GM12878 (cell line): ENCODE results near the gene SIN3B. TPM values are rescaled to one million over a fixed set of nuclear protein-coding genes. Genes with fewer than 3 reads are reported as not detected.

Experiments used
- ATAC-seq: fragments of 200-7000 bp; cut with Tn5 transposase; 3 replicates; pipeline ENCODE4 v1.9.1; 2020; ENCODE audit warnings: mild to moderate bottlenecking, moderate library complexity
- BruUV-seq: library from RNA; stranded (reverse); fragments of 400-500 nt; replicated peaks from 2 replicates; lab custom pipeline; 2021; lab: Mats Ljungman, UMichigan
- CTCF ChIA-PET: fragments of 300-600 bp; sonication (Branson Sonifier 250); formaldehyde crosslinking; extraction: SDS; loops from one replicate; lab custom pipeline; 2021; ENCODE audit warnings: inconsistent platforms; lab: Yijun Ruan, JAX
- POLR2A ChIA-PET: fragments of 350-600 bp; formaldehyde crosslinking; extraction: SDS; loops from one replicate; lab custom pipeline; 2021; ENCODE audit warnings: inconsistent platforms; lab: Charles Lee
- RAD21 ChIA-PET: fragments of 300-600 bp; sonication (Branson Sonifier 250); formaldehyde crosslinking; loops from one replicate; lab custom pipeline; 2023; ENCODE audit warnings: antibody characterized with exemption; ENCODE audit not compliant: unreplicated experiment; lab: Charles Lee
- SMC1A ChIA-PET: fragments of 300-600 bp; sonication (Branson Sonifier 250); formaldehyde crosslinking; loops from one replicate; lab custom pipeline; 2023; ENCODE audit not compliant: unreplicated experiment, uncharacterized antibody; lab: Charles Lee
- DNase-seq: peaks from one replicate; pipeline ENCODE4 v3.0.0-alpha.2; 2011; ENCODE audit warnings: low read depth, low spot score
- FAIRE-seq: peaks from 3 replicates; lab custom pipeline; 2011; peaks lifted over from hg19 to GRCh38; lab: Jason Lieb, UNC
- H2AFZ ChIP-seq: 2 replicates; pipeline ENCODE4 v1.6.0; 2011; ENCODE audit warnings: low read depth, low read length, control low read depth; ENCODE audit not compliant: control insufficient read depth
- H3K27ac ChIP-seq: 2 replicates; pipeline ENCODE4 v1.5.1; 2011; ENCODE audit warnings: control low read depth; ENCODE audit not compliant: control insufficient read depth, insufficient read depth
- H3K27me3 ChIP-seq, 2 experiments: replicated peaks in 1 of 2; 2 replicates each; pipeline versions ENCODE4 v1.6.0 to v1.6.1; 2011; ENCODE audit warnings: low read length in 1 of 2; ENCODE audit not compliant: control insufficient read depth in 2 of 2, insufficient read depth in 2 of 2
- H3K36me3 ChIP-seq, 2 experiments: 2 replicates each; pipeline ENCODE4 v1.5.1; 2011; ENCODE audit warnings: low read length in 1 of 2; ENCODE audit not compliant: control insufficient read depth in 2 of 2, insufficient read depth in 2 of 2
- H3K4me1 ChIP-seq: 2 replicates; pipeline ENCODE4 v1.6.1; 2011; ENCODE audit warnings: mild to moderate bottlenecking, low read length, moderate library complexity, mixed read lengths; ENCODE audit not compliant: control insufficient read depth, insufficient read depth
- H3K4me2 ChIP-seq: 2 replicates; pipeline ENCODE4 v1.6.0; 2011; ENCODE audit warnings: control low read depth; ENCODE audit not compliant: control insufficient read depth, insufficient read depth
- H3K4me3 ChIP-seq: fragments of 200-600 bp; sonication (generic); 2 replicates; pipeline ENCODE4 v1.5.1; 2016
- H3K79me2 ChIP-seq: 2 replicates; pipeline ENCODE4 v1.6.0; 2011; ENCODE audit warnings: low read length; ENCODE audit not compliant: control insufficient read depth, insufficient read depth
- H3K9ac ChIP-seq: 2 replicates; pipeline ENCODE4 v1.8.0; 2011; ENCODE audit warnings: low read length, control low read depth, mixed read lengths; ENCODE audit not compliant: control insufficient read depth, insufficient read depth
- H3K9me3 ChIP-seq: replicated peaks from 3 replicates; pipeline ENCODE4 v1.5.1; 2011; ENCODE audit warnings: mild to moderate bottlenecking, low read length; ENCODE audit not compliant: control insufficient read depth, insufficient read depth
- H4K20me1 ChIP-seq: 2 replicates; pipeline ENCODE4 v1.6.0; 2011; ENCODE audit not compliant: control insufficient read depth, insufficient read depth
- DPF2 ChIP-seq: fragments of 450-650 bp; IDR thresholded peaks from 2 replicates; pipeline ENCODE4 v1.6.1; 2017; ENCODE audit warnings: mild to moderate bottlenecking
- POLR2AphosphoS5 ChIP-seq: IDR thresholded peaks from 2 replicates; pipeline ENCODE4 v1.6.1; 2011; ENCODE audit warnings: mild to moderate bottlenecking, low read length, inconsistent platforms
- RAD21 ChIP-seq: IDR thresholded peaks from 2 replicates; pipeline ENCODE4 v1.6.1; 2011; ENCODE audit warnings: mild to moderate bottlenecking, low read depth, low read length, moderate library complexity; ENCODE audit not compliant: insufficient read depth
- RUNX3 ChIP-seq: IDR thresholded peaks from 2 replicates; pipeline ENCODE4 v1.6.1; 2012; ENCODE audit warnings: low read length, inconsistent platforms
- SMC3 ChIP-seq: IDR thresholded peaks from 2 replicates; pipeline ENCODE4 v1.6.1; 2011; ENCODE audit warnings: low read length, improper control_type of control experiment, borderline replicate concordance
- SP1 ChIP-seq: IDR thresholded peaks from one replicate; pipeline ENCODE4 v1.6.1; 2011; ENCODE audit warnings: low read depth, low read length
- YY1 ChIP-seq: IDR thresholded peaks from 2 replicates; pipeline ENCODE4 v1.6.1; 2011; ENCODE audit warnings: low read depth, mild to moderate bottlenecking, low read length
- ZNF384 ChIP-seq: IDR thresholded peaks from 2 replicates; pipeline ENCODE4 v1.6.1; 2012; ENCODE audit warnings: low read depth, mild to moderate bottlenecking, low read length, improper control_type of control experiment, borderline replicate concordance
- WGBS: methylation state at CpG from one replicate; pipeline ENCODE4 v1.1.6; 2016; ENCODE audit warnings: low lambda C conversion rate; ENCODE audit not compliant: insufficient replicate concordance, insufficient coverage; ENCODE audit errors: missing lambda C conversion rate; 5-methylcytosine and 5-hydroxymethylcytosine counted together
- in situ Hi-C: fragments of 300-500 bp; cut with MboI; formaldehyde crosslinking; loops from 9 replicates; pipeline ENCODE4 v1.14.3; 2018; ENCODE audit warnings: mixed read lengths
- intact Hi-C: fragments of 100-400 bp; cut with micrococcal nuclease; formaldehyde crosslinking; loops from one replicate; pipeline ENCODE4 v1.14.2; 2022; ENCODE audit not compliant: unreplicated experiment
- polyA plus RNA-seq, 11 experiments: library from polyadenylated mRNA; depleted of rRNA in 4 of 11; unstranded in 6 of 11; stranded (reverse) in 5 of 11; fragments of >200 nt; fragmentation: Nextera tagmentation in 4 of 11; fragmentation: Illumina TruSeq in 1 of 11; extraction: Ambion mirVana in 4 of 11; extraction: Trizol in 1 of 11; gene quantifications; 1 replicate in 1 of 11; 2 replicates in 10 of 11; pipeline versions ENCODE4 v1.2.1 to v1.2.3, GENCODE V29; 2011 to 2016; ENCODE audit warnings: inconsistent platforms in 2 of 11, missing spikeins in 2 of 11, low read depth in 1 of 11
- total RNA-seq, 4 experiments: library from RNA; depleted of rRNA in 3 of 4; stranded (reverse); fragments of >200 nt in 3 of 4; fragmentation: Illumina TruSeq in 1 of 4; extraction: Trizol in 1 of 4; gene quantifications; 2 replicates each; pipeline versions ENCODE4 v1.2.1 to v1.2.3, GENCODE V29; 2013 to 2021
- TF ChIP-seq, protein P1 (sequence below), 3 experiments: IDR thresholded peaks in 2 of 3; conservative IDR thresholded peaks in 1 of 3; 2 replicates each; pipeline ENCODE4 v1.5.1; 2011; ENCODE audit warnings: low read depth in 3 of 3, low read length in 3 of 3, mild to moderate bottlenecking in 3 of 3, control low read depth in 2 of 3, moderate library complexity in 2 of 3, inconsistent platforms in 1 of 3, mixed read lengths in 1 of 3; ENCODE audit not compliant: control insufficient read depth in 2 of 3, insufficient read depth in 1 of 3; ENCODE audit errors: extremely low read depth in 1 of 3

SIN3B gene
- total and polyA plus RNA-seq, 10 of the 15 experiments (the other 5 are each of a cell fraction or from before 2014, with no cell fraction given), result 0.68 to 34.5 (median 15.8) TPM

DNA sequence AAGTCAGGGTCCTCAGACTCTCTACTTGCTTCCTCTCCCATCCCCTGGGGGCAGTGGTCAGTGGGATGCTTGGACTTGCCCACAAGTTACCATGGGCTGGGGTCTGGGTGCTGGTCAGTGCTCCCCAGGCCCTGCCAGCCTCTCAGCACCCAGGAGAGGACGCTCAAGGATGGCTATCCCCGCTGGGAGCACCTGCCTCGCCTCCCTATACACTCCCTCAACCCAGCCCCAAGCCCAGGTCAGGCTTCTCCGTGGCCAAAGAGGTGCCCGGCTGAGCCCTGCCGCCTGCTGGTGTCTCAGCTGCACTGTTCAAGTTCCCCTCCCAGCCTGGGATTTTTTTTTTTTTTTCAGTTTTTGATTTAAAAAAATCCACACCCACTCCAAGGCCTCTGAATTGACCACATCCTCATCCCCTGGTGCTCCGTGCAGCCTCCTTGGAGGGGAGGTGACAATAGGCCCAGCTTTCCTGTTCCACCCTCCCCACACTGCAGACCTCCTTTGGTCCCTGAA, 70.4 kb downstream of the SIN3B start:
- H3K36me3 ChIP-seq, result no peaks in the 10 kb centered on the region
- no peak overlapping the region for H3K4me3 ChIP-seq
- no peaks in the 10 kb centered on the region for H3K27me3 ChIP-seq
- CTCF ChIA-PET, result interaction anchor here (1.0 to 2.5 kb wide), 6 partner anchors 70 to 185 kb away, joined by 3 to 9 read pairs (median 6); no protein-coding TSS in a partner anchor
- no peak overlapping the region for H3K9ac ChIP-seq
- H4K20me1 ChIP-seq, result no peaks in the 10 kb centered on the region
- SMC1A ChIA-PET, result interaction anchor here (1.9 to 2.2 kb wide), 2 partner anchors 63 to 185 kb away, joined by 6 to 9 read pairs; no protein-coding TSS in a partner anchor
- DNase-seq (no peak), FAIRE-seq (peak; percentile 35), ATAC-seq (peak; percentile 68)
- H3K4me1 ChIP-seq, result peaks cover 26% of the 10 kb centered on the region
- RAD21 ChIA-PET, result interaction anchor here (1.1 to 2.1 kb wide), 3 partner anchors 64 to 185 kb away, joined by 6 to 8 read pairs (median 6); no protein-coding TSS in a partner anchor
- H3K79me2 ChIP-seq, result no peaks in the 10 kb centered on the region
- in situ Hi-C loops, result loop anchor here (5.0 kb wide), 1 partner anchor 127 kb away; no protein-coding TSS in a partner anchor
- POLR2A ChIA-PET, result no interaction called here
- H3K27ac ChIP-seq, result no peak overlapping the region
- intact Hi-C loops, result loop anchor here (1.0 to 10.0 kb wide), 5 partner anchors 63 to 405 kb away; partner anchors contain the start of genes ABHD8, DDA1 and MRPL34
- no peaks in the 10 kb centered on the region; the same call in 2 of the 3 replicates for H3K9me3 ChIP-seq
- no TSS peak for BruUV-seq
- H2AFZ ChIP-seq, result no peak overlapping the region
- TF ChIP-seq POLR2AphosphoS5 (no peak), RUNX3 (peak; percentile 72), RAD21 (peak; percentile 85), SP1 (no peak), DPF2 (0 out of 2 replicates have a peak, but pooled peaks have one; percentile 19), YY1 (peak; percentile 71; the same call in 1 of the 2 replicates), ZNF384 (peak; percentile 97), SMC3 (peak; percentile 93)
- TF ChIP-seq, protein P1, sequence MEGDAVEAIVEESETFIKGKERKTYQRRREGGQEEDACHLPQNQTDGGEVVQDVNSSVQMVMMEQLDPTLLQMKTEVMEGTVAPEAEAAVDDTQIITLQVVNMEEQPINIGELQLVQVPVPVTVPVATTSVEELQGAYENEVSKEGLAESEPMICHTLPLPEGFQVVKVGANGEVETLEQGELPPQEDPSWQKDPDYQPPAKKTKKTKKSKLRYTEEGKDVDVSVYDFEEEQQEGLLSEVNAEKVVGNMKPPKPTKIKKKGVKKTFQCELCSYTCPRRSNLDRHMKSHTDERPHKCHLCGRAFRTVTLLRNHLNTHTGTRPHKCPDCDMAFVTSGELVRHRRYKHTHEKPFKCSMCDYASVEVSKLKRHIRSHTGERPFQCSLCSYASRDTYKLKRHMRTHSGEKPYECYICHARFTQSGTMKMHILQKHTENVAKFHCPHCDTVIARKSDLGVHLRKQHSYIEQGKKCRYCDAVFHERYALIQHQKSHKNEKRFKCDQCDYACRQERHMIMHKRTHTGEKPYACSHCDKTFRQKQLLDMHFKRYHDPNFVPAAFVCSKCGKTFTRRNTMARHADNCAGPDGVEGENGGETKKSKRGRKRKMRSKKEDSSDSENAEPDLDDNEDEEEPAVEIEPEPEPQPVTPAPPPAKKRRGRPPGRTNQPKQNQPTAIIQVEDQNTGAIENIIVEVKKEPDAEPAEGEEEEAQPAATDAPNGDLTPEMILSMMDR (IDR thresholded peaks at IDR 0.05 in 2 of 3, conservative IDR thresholded peaks at IDR 0.05 in 1 of 3; ENCODE audit: control insufficient read depth in 2 of 3, extremely low read depth in 1 of 3, insufficient read depth in 1 of 3, low read depth in 3 of 3, low read length in 3 of 3), result peak; percentile 76 to 87 (median 79)
- peak overlapping the region; percentile 50; the same call in 1 of the 2 replicates for H3K4me2 ChIP-seq
- WGBS, result 0% methylated on average over 7 of the region's 7 CpGs
